IMR-90 (cell line): ENCODE measurements around the gene RUNX3.

Experiments
- CEBPB ChIP-seq: IDR thresholded peaks from 2 replicates; pipeline ENCODE4 v1.6.1; 2012; ENCODE audit warnings: low read depth, low read length, improper control_type of control experiment
- CHD1 ChIP-seq: IDR thresholded peaks from 2 replicates; pipeline ENCODE4 v1.6.1; 2012; ENCODE audit warnings: low read depth, low read length, improper control_type of control experiment
- MAFK ChIP-seq: IDR thresholded peaks from 2 replicates; pipeline ENCODE4 v1.6.1; 2012; ENCODE audit warnings: low read depth, low read length, improper control_type of control experiment
- MXI1 ChIP-seq: IDR thresholded peaks from 2 replicates; pipeline ENCODE4 v1.6.1; 2012; ENCODE audit warnings: low read depth, mild to moderate bottlenecking, low read length, moderate library complexity, borderline replicate concordance
- POLR2A ChIP-seq: IDR thresholded peaks from 2 replicates; pipeline ENCODE4 v1.6.1; 2012; ENCODE audit warnings: mild to moderate bottlenecking, low read depth, low read length
- RAD21 ChIP-seq: IDR thresholded peaks from 2 replicates; pipeline ENCODE4 v1.6.1; 2012; ENCODE audit warnings: low read length, improper control_type of control experiment
- RFX5 ChIP-seq: IDR thresholded peaks from 2 replicates; pipeline ENCODE4 v1.8.0; 2012; ENCODE audit warnings: low read depth, mild to moderate bottlenecking, low read length, moderate library complexity
- TF ChIP-seq, protein P1 (sequence below): conservative IDR thresholded peaks from 2 replicates; pipeline ENCODE4 v1.5.1; 2012; ENCODE audit warnings: mild to moderate bottlenecking, low read depth, low read length, improper control_type of control experiment

DNA sequence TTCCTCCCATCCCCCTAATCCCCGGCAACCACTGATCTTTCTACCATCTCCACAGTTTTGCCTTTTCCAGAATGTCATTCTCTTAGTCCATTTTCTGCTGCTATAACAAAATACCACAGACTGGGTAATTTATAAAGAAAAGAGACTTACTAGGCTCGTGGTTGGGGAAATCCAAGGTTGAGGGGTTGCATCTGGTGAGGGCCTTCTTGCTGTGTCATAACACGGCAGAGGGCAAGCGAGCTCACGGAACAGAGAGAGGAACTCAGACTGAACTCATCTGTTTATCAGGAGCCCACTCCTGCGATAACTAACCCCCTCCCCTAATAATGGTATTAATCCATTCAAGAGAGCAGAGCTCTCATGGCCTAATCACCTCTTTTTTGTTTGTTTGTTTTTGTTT lies 52.0 kb downstream of the RUNX3 start:
- TF ChIP-seq, protein P1, sequence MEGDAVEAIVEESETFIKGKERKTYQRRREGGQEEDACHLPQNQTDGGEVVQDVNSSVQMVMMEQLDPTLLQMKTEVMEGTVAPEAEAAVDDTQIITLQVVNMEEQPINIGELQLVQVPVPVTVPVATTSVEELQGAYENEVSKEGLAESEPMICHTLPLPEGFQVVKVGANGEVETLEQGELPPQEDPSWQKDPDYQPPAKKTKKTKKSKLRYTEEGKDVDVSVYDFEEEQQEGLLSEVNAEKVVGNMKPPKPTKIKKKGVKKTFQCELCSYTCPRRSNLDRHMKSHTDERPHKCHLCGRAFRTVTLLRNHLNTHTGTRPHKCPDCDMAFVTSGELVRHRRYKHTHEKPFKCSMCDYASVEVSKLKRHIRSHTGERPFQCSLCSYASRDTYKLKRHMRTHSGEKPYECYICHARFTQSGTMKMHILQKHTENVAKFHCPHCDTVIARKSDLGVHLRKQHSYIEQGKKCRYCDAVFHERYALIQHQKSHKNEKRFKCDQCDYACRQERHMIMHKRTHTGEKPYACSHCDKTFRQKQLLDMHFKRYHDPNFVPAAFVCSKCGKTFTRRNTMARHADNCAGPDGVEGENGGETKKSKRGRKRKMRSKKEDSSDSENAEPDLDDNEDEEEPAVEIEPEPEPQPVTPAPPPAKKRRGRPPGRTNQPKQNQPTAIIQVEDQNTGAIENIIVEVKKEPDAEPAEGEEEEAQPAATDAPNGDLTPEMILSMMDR: no peak
- no peak for TF ChIP-seq CHD1
- TF ChIP-seq RAD21: no peak
- no peak for TF ChIP-seq MAFK
- no peak for TF ChIP-seq RFX5
- no peak for TF ChIP-seq POLR2A
- TF ChIP-seq MXI1: no peak
- TF ChIP-seq CEBPB: no peak
